ENCODE data around the gene LRRIQ4. TPM values are rescaled to one million over a fixed set of nuclear protein-coding genes. Genes with fewer than 3 reads are reported as not detected.

Gene LRRIQ4
- total and polyA plus RNA-seq, 11 donors: not detected

DNA sequence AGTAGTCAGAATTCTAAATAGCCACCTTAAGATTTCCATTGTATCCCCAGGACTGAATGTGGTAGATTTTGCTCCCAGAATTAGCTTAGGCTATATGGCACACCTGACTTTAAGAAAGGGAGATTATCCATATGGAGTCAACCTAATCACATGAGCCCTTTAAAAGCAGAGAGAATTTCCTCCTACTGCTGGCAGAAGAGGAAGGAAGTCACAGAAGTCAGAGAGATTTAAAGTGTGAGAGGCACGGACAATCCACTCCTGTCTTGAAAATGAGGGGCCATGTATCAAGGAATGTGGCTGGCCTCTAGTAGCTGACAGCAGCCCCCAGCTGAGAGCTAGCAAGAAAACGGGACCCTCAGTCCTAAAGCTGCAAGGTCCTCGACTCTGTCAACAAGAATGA, 30.3 kb downstream of the LRRIQ4 start:
- H3K27me3 ChIP-seq: no peaks in the 10 kb centered on the region
- WGBS, 4 donors: 52 to 63% (median 57%) methylated on average over 3 of the region's 3 CpGs
- no peak for TF ChIP-seq POLR2A (IDR thresholded peaks at IDR 0.05)
- TF ChIP-seq, protein P1, sequence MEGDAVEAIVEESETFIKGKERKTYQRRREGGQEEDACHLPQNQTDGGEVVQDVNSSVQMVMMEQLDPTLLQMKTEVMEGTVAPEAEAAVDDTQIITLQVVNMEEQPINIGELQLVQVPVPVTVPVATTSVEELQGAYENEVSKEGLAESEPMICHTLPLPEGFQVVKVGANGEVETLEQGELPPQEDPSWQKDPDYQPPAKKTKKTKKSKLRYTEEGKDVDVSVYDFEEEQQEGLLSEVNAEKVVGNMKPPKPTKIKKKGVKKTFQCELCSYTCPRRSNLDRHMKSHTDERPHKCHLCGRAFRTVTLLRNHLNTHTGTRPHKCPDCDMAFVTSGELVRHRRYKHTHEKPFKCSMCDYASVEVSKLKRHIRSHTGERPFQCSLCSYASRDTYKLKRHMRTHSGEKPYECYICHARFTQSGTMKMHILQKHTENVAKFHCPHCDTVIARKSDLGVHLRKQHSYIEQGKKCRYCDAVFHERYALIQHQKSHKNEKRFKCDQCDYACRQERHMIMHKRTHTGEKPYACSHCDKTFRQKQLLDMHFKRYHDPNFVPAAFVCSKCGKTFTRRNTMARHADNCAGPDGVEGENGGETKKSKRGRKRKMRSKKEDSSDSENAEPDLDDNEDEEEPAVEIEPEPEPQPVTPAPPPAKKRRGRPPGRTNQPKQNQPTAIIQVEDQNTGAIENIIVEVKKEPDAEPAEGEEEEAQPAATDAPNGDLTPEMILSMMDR (IDR thresholded peaks at IDR 0.05): no peak
- no peaks in the 10 kb centered on the region for H3K36me3 ChIP-seq
- H3K4me1 ChIP-seq: peaks cover 0 to 4% (median 0%) of the 10 kb centered on the region in 12 donors
- H3K9me3 ChIP-seq: no peaks in the 10 kb centered on the region
- DNase-seq: no peak
- no peak for ATAC-seq
- intact Hi-C loops (cut with DNase I): no loop called here
- H3K27ac ChIP-seq: no peak overlapping the region
- no peak overlapping the region for H3K4me3 ChIP-seq

DNA sequence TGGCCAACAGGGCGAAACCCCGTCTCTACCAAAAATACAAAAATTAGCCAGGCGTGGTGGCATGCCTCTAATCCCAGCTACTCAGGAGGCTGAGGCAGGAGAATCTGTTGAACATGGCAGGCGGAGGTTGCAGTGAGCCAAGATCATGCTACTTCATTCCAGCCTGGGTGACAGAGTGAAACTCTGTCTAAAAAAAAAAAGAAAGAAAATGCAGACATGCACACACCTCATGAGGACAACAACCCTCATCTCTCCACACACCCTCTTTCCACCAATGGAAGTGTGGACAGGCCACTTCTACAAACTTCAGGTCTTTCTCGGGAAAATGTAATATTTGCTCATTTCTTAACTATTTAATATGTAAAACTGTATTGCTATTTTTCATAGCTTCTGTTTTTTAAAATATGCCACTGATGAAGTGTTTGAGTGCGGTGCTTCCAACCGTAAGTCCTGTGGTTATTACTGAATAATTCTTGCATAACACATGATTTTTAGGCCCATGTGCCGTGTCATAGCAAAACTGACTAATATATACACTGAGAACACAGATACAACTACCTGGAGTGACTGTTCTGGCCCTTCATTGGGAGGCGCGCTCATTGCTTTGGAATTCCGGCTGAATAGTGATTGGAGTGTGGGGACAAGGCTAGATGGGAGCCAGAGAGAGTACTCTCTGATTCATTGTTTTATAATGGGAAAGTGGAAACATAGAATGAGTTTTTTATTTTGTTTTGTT, 34.0 kb downstream of the LRRIQ4 start:
- DNase-seq (no peak), ATAC-seq (no peak)
- Histone ChIP-seq H3K4me1 (peaks cover 0 to 4% (median 0%) of the 10 kb centered on the region in 12 donors), H3K4me3 (no peak overlapping the region), H3K27ac (no peak overlapping the region), H3K27me3 (no peaks in the 10 kb centered on the region), H3K9me3 (no peaks in the 10 kb centered on the region), H3K36me3 (no peaks in the 10 kb centered on the region)
- intact Hi-C loops (cut with DNase I): no loop called here
- 92 to 96% (median 94%) methylated on average over 11 of the region's 11 CpGs for WGBS, 4 donors
- TF ChIP-seq, protein P1 (IDR thresholded peaks at IDR 0.05): no peak
- TF ChIP-seq POLR2A (IDR thresholded peaks at IDR 0.05): no peak

DNA sequence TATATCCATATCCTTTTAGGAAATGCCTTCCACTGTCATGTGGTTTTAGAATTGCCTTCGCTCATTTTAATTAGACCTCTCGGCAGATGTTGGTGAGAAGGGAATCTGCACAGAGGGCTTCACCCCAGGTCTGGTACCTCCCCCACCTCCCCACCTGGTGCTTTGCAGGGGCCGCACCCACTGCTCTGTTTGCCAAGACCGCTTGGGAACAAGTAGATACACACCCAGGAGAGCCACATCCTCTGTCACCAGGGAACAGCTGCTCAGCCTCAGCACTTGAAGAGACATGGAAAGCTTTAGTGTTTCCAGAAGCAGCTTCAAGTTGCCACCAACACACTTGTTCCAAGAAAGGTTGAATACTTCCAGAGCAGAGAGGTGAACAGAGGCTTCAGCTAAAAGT, 35.2 kb downstream of the LRRIQ4 start:
- peak in 1 of 5 donors; percentile 37 for DNase-seq
- H3K36me3 ChIP-seq: no peaks in the 10 kb centered on the region
- H3K4me3 ChIP-seq: no peak overlapping the region
- intact Hi-C loops (cut with DNase I): no loop called here
- TF ChIP-seq POLR2A (IDR thresholded peaks at IDR 0.05): no peak
- TF ChIP-seq, protein P1 (IDR thresholded peaks at IDR 0.05): no peak
- no peaks in the 10 kb centered on the region for H3K9me3 ChIP-seq
- H3K27ac ChIP-seq: no peak overlapping the region
- no peaks in the 10 kb centered on the region for H3K27me3 ChIP-seq
- 11 to 19% (median 14%) methylated on average over 4 of the region's 4 CpGs for WGBS, 4 donors
- peak in 3 of 4 donors; percentile 36 to 91 (median 89) for ATAC-seq
- H3K4me1 ChIP-seq: peaks cover 0 to 4% (median 0%) of the 10 kb centered on the region in 12 donors

DNA sequence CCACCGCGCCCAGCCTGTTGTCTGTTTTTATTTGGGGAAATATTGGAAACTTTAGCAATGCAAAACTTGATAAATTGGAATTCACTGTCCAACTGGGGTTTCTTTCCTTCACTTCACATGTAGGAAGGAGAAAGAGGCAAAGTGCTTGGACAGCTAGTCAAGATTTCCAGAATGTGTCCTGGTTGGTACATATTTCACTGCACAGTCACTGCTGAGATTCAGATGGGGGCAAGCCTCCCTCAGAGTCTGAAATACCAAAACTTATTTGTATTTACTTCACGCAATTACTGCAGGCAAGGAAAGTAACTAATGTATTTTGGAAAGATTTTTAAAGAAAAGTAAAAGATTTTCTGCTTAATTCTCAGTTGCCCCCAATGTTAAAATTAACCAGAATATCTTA, 36.1 kb downstream of the LRRIQ4 start:
- Histone ChIP-seq H3K27ac (no peak overlapping the region), H3K9me3 (no peaks in the 10 kb centered on the region), H3K4me3 (no peak overlapping the region), H3K27me3 (no peaks in the 10 kb centered on the region), H3K36me3 (no peaks in the 10 kb centered on the region), H3K4me1 (peaks cover 0 to 4% (median 0%) of the 10 kb centered on the region in 12 donors)
- DNase-seq (no peak), ATAC-seq (no peak)
- no peak for TF ChIP-seq POLR2A (IDR thresholded peaks at IDR 0.05)
- TF ChIP-seq, protein P1 (IDR thresholded peaks at IDR 0.05): no peak
- 93 to 99% (median 97%) methylated on average over 3 of the region's 3 CpGs for WGBS, 4 donors
- intact Hi-C loops (cut with DNase I): no loop called here
